8988T (cell line): Measurements from ENCODE around the gene OR5K1.

ENCODE experiments used
- DNase-seq: peaks from one replicate; pipeline ENCODE4 v3.0.0; 2011

OR5K1 gene

DNA sequence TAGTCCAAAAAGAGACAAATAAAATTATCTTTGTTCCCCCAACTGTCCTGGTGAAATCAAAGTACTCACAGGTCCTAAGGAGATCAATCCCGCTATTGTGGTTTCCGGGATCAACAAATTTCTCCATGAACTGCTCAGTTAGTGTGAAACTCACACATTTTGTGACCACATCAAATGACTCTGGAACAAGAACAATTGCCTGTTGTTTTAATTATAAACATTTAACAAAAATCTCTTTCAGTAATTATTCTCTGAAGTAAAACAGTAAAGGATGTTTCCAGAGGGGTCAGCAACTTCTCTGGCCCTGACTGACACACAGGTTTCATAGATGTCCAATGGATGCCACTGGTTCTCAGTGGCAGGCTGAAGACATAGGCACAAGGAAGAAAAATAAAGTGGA, 55.8 kb downstream of the OR5K1 start:
- no peak for DNase-seq

DNA sequence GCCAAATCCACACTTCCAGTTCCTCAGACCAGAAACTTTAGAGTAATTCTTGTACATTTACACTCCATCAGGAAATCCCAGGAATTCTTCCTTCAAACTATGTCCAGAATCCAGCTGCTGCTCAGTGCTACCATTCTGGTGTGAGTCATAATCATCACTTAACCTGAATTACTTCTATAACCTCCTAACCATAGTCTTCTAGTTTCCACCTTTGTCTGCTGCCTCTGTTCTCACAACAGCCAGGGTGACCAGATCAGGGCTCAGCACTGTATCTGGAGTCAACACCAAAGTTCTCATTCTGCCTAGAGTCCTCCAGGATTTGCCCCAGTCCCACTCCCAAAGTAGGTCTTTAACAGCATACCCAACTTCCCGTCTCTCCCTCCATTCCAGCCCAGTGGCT, 56.4 kb downstream of the OR5K1 start:
- DNase-seq = no peak

DNA sequence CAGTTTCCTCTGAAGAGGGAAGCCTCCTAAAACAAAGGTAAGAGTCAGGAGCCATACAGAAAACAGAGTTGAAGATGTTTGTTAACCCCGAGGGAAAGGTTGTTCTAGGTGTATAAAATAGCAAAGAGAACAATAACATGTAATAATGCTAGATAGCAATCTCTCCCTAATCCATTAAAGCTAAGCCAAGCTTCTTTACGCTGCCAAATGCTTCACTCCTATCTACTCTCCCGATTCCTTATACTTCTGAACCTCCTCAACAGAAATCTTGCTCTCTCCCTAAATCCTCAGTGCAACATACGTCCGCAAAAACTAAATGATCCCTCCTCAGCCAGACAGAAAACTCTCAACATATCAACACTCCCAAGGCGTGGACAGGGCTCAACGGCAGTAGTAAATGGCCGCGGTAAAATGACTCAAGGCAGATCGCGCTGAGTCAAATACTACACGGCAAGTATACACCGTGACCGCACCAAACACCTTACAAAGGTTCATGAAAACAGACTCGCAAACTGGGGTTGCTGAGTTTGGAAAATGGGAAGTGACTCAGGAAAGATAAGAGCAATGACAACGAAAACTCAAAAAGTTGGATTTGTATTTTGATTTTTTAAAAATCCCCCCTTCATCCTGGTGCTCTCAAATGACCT, 59.0 kb downstream of the OR5K1 start:
- DNase-seq = no peak
